Mucosa of stomach (tissue), 1 donor: Measurements from ENCODE around the gene FAM163A.

Experiments used
- H3K27me3 ChIP-seq: one replicate; pipeline ENCODE4 v1.7.0; 2013; ENCODE audit warnings: mild to moderate bottlenecking, low read length; ENCODE audit not compliant: control insufficient read depth, insufficient read depth
- H3K36me3 ChIP-seq: one replicate; pipeline ENCODE4 v1.7.0; 2013; ENCODE audit warnings: low read length; ENCODE audit not compliant: control insufficient read depth, insufficient read depth
- H3K4me1 ChIP-seq: one replicate; pipeline ENCODE4 v1.7.0; 2013; ENCODE audit warnings: mild to moderate bottlenecking, low read length; ENCODE audit not compliant: control insufficient read depth, insufficient read depth
- H3K4me3 ChIP-seq: one replicate; pipeline ENCODE4 v1.7.0; 2013; ENCODE audit warnings: low read length
- H3K9ac ChIP-seq: one replicate; pipeline ENCODE4 v1.7.0; 2013; ENCODE audit warnings: mild to moderate bottlenecking, low read length, moderate library complexity
- H3K9me3 ChIP-seq: one replicate; pipeline ENCODE4 v1.7.0; 2013; ENCODE audit warnings: mild to moderate bottlenecking, low read length, moderate library complexity; ENCODE audit not compliant: control insufficient read depth
- donor health status: Pancreatic carcinoma.

The FAM163A gene

DNA sequence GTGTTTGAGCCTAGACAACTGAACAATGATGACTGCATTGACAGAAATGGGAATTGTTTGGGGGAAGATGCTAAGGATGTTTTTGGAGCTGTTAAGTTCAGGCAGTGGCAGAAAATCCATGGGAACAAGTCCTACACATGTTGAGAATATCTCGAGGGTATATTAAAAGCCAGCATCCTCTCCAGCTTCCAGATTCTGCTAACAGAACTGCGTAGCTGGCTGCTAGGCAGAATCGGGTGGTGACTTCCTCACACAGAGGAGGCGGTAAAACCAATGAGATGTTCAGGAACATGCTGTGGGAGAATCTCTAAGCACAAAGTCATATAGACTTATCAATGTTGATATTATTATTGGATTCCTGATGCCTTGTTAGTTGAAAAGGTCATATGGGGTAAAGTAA is 14.8 kb downstream of the FAM163A start:
- Histone ChIP-seq H3K4me1 (no peaks in the 10 kb centered on the region), H3K27me3 (peaks cover 4% of the 10 kb centered on the region), H3K9ac (no peak overlapping the region), H3K4me3 (no peak overlapping the region), H3K36me3 (no peaks in the 10 kb centered on the region), H3K9me3 (no peaks in the 10 kb centered on the region)

DNA sequence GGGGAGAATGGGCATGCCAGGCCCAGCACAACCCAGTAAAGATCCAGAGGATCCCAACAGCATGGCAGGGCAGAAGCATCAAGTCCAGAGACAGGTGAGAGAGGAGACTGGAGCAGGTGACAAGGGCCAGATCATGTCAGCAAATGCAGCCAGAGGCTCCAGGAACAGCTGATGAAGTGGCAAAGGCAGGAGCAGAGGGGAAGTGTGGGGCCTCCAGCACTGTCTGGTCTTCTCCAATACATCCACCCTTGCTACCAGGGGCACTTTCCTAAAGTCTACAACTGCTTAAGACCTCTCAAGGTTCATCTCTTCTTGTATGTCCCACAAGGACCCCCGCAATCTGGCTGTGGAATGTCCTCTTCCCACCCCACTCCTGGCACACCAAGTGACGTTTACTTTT is 17.4 kb downstream of the FAM163A start:
- peaks cover 4% of the 10 kb centered on the region for H3K27me3 ChIP-seq
- no peak overlapping the region for H3K4me3 ChIP-seq
- H3K36me3 ChIP-seq, result no peaks in the 10 kb centered on the region
- H3K9ac ChIP-seq, result no peak overlapping the region
- H3K4me1 ChIP-seq, result no peaks in the 10 kb centered on the region
- H3K9me3 ChIP-seq, result no peaks in the 10 kb centered on the region

DNA sequence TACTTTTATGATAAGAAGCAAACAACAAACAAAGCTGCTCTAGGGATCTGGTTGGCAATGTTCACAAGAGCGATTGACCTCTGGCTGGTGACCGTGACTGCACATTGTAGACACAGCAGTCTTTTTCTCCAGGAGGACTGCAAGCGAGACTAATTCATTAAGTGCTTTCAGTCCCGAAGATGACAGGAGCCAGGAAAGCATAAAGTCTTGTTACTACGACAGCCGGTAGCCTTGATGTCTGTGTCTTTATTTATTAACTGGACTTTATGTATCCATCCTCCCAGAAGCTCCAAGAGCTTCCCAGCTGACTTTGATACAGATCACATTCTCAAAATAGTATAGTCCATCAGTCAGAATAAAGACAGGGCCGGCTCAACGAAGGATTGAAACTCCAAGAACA is 18.2 kb downstream of the FAM163A start:
- no peaks in the 10 kb centered on the region for H3K9me3 ChIP-seq
- peaks cover 4% of the 10 kb centered on the region for H3K27me3 ChIP-seq
- no peaks in the 10 kb centered on the region for H3K4me1 ChIP-seq
- no peak overlapping the region for H3K4me3 ChIP-seq
- no peak overlapping the region for H3K9ac ChIP-seq
- no peaks in the 10 kb centered on the region for H3K36me3 ChIP-seq

DNA sequence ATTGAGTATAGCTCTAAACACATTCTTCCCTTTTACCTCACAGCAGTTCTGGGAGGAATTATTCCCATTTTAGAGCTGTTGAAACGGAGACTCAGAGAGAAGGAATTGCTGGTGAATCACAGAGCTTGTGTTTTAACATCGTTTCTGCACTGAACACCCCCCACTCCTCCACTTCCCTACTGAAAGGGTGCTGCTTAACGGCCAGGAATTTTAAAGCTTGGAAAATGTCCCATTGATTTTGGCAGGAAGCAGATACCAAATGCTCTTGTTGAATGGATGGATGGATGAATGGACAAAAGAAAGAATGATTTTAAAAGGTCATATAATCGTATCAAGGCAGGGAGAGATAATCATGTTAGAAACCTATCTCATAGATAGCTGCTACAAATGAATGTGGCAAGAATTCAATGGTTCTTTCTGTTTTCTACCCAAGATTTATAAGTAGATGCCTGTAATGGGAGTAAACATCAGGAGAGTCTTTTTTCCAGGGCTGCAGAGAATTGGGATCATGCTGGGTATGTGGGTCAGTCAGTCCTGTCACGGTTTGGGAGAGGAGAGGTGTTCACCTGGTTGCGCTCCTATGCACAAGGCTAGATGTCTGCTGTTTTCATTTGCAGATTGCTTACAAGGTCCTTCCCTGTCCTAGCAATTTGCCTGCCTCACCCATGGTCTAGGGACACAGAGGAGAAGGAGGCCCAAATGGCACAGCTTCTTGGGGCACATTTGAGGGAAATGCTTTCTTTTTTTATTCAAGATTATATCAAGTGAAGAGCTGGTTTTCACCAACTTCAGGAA is 19.0 kb downstream of the FAM163A start:
- Histone ChIP-seq H3K4me3 (no peak overlapping the region), H3K9me3 (no peaks in the 10 kb centered on the region), H3K36me3 (no peaks in the 10 kb centered on the region), H3K4me1 (no peaks in the 10 kb centered on the region), H3K27me3 (peaks cover 4% of the 10 kb centered on the region), H3K9ac (no peak overlapping the region)

DNA sequence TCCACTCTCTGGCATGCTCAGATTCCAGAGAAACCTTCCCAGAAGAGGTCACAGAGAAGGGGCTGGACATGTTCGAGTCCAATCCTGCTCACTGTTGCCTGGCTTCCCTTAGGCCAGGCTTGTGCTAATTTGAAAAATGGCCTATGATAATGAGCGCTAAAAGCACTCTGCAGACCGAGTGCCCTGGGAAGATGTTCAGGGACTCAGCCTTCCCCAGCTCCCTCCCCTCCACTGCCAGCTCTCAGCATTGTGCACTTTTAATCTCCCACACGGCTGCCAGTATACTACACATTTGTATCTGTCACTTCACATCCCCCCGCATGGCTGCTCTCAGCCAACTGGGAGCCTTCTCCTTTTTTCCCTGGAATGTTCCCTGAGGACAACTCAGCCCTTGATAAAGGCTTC is 24.1 kb downstream of the FAM163A start:
- H3K36me3 ChIP-seq, result no peaks in the 10 kb centered on the region
- H3K4me3 ChIP-seq, result no peak overlapping the region
- H3K27me3 ChIP-seq, result no peaks in the 10 kb centered on the region
- H3K4me1 ChIP-seq, result no peaks in the 10 kb centered on the region
- H3K9me3 ChIP-seq, result no peaks in the 10 kb centered on the region
- no peak overlapping the region for H3K9ac ChIP-seq

DNA sequence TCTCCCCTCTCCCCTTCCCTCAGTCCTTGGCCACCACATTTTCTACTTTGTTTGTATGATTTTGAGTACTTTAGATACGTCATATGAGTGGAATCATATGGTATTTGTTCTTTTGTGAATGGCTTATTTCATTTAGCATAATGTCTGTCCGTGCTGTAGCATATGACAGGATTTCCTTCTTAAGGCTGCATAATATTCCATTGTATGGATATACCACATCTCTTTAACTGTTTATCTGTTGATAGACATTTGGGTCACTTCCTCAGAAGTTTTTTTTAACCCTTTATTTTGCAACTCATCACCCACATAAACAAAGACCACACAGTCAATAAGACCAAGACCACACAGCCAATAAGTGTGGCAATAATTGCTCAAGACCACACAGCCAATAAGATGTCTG is 24.9 kb downstream of the FAM163A start:
- no peak overlapping the region for H3K9ac ChIP-seq
- H3K4me3 ChIP-seq, result no peak overlapping the region
- no peaks in the 10 kb centered on the region for H3K4me1 ChIP-seq
- no peaks in the 10 kb centered on the region for H3K9me3 ChIP-seq
- no peaks in the 10 kb centered on the region for H3K27me3 ChIP-seq
- no peaks in the 10 kb centered on the region for H3K36me3 ChIP-seq

DNA sequence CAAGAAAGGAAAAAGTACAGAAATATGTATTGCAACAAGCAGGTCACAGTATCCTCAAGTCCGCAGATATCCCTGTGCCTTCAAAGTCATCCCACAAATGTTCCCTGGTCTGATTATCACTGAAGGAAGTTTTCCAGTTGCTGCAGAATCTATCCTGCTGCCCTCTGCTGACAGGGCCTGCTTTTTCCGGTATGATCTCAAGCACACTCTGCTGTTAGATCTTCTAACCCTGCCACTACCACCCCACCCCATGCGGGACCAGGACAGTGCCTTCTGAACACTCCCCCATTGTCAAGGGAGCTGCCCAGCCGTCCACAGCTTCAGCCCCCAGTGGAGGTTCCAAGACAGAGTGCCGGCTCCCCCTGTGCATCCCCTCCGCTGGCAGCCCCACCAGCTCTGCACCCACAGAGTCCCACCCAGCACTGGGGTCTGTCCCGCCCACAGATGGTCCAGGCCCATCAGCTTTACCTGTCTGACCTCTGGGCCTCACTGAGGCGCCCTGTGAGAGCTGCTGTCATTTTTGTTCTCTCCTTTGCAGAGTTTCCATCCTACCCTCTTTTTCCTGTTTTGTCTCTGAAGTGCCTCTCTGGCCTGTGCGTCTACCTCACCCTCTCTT is 27.9 kb downstream of the FAM163A start:
- Histone ChIP-seq H3K4me3 (no peak overlapping the region), H3K27me3 (no peaks in the 10 kb centered on the region), H3K9ac (no peak overlapping the region), H3K4me1 (no peaks in the 10 kb centered on the region), H3K9me3 (no peaks in the 10 kb centered on the region), H3K36me3 (no peaks in the 10 kb centered on the region)

DNA sequence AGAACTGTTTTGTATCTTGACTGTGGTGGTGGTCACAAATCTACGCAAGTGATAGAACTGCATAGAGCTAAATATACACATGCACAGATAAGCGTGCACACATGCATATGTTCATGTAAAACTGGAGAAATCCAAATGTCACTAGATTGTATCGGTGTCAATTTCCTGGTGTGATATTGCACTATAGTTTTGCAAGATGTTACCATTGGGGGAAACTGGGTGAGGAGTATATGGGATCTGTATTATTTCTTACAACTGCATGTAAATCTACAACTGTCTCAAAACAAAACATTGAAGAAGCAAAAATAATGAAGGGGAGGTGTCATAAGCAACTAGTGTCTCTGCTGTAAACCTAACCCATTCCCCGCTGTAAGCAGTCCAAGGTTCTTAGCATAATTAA is 30.2 kb downstream of the FAM163A start:
- Histone ChIP-seq H3K4me1 (no peaks in the 10 kb centered on the region), H3K9me3 (no peaks in the 10 kb centered on the region), H3K36me3 (no peaks in the 10 kb centered on the region), H3K4me3 (no peak overlapping the region), H3K27me3 (no peaks in the 10 kb centered on the region), H3K9ac (no peak overlapping the region)

DNA sequence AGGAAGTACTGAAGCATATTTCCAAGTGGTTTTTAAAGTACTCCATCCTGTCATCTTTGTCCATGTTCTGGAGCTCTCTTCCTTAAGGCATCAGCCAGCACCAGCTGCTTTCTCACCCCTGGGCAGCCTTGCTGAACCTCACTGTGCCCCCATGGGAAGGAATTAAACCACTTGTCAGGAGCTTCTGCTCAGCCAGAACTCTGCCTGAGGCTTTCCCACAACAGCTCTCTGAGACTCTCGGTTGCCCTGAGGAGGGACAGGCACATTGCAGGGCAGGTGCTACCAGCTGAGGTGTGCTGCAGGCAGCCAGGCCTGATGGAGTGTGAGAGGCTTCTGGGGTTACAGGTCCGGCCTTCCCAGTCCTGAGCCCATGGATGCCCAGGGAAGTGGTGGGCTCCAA is 30.9 kb downstream of the FAM163A start:
- Histone ChIP-seq H3K9me3 (no peaks in the 10 kb centered on the region), H3K4me3 (no peak overlapping the region), H3K27me3 (no peaks in the 10 kb centered on the region), H3K9ac (no peak overlapping the region), H3K4me1 (no peaks in the 10 kb centered on the region), H3K36me3 (no peaks in the 10 kb centered on the region)

DNA sequence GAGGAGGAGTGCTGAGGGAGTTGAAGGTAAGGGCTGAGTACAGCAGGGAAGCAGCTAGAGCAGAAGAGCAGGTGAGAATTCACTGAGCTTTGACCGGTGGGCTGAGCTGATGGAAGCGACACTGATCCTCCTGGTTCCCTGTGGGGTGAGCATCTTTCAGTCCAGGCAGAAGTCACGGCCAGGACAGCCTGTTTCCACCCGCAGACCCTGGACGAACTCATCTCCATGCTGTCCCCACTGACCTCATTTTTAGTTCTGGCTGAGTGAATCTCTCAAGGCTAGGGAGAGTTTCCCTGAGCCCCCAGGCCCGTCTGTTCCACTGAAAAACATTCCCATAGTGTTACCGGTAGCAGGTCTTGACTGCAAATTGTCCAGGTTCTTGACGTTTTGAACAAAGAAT is 31.5 kb downstream of the FAM163A start:
- Histone ChIP-seq H3K4me1 (no peaks in the 10 kb centered on the region), H3K9me3 (no peaks in the 10 kb centered on the region), H3K27me3 (no peaks in the 10 kb centered on the region), H3K9ac (no peak overlapping the region), H3K4me3 (no peak overlapping the region), H3K36me3 (no peaks in the 10 kb centered on the region)

DNA sequence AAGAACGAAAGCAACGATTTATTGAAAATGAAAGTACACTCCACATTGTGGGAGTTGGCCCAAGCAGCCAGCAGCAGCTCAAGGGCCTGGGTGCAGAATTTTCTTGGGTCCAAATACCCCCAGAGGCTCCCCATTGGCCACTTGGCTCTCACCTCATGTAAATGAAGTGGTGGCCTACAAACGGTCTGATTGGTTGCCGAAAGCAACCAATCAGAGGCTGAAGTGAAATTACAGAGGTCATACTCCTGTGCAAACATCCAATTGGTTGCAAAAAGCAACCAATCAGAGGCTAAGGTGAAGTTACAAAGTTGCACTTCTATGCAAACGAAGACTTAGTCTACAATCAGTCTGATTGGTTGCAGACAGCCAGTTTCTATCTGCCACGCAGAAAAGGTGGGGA is 31.9 kb downstream of the FAM163A start:
- H3K4me1 ChIP-seq, result no peaks in the 10 kb centered on the region
- no peak overlapping the region for H3K4me3 ChIP-seq
- H3K9me3 ChIP-seq, result no peaks in the 10 kb centered on the region
- H3K36me3 ChIP-seq, result no peaks in the 10 kb centered on the region
- no peak overlapping the region for H3K9ac ChIP-seq
- H3K27me3 ChIP-seq, result no peaks in the 10 kb centered on the region

DNA sequence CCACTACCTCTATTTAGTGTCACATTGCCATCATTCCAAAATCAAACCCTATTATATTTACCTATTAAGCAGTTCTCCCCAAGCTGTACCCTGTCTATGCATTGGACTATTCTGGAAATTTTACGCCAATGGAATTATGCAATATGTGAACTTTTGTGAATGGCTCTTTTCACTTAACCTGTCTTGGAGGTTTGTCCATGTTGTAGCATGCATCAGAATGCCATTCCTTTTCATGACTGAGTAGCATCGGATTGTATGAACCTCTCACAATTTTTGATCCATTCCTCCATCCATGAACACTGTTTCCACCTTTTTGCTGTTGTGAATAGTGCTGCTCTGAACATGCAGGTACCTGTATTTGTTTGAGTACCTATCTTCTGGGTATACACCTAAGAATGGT is 33.7 kb downstream of the FAM163A start:
- Histone ChIP-seq H3K9ac (no peak overlapping the region), H3K4me1 (no peaks in the 10 kb centered on the region), H3K36me3 (no peaks in the 10 kb centered on the region), H3K27me3 (no peaks in the 10 kb centered on the region), H3K4me3 (no peak overlapping the region), H3K9me3 (no peaks in the 10 kb centered on the region)
